ENCODE data around the gene SLC1A7. TPM values are rescaled to one million over a fixed set of nuclear protein-coding genes. Genes with fewer than 3 reads are reported as not detected.

Gene SLC1A7
- total RNA-seq, 1 experiment from 2014 or later: not detected

- RAD21 ChIA-PET (ENCODE audit: low non-redundant PET in 1 of 2, low total read pairs in 2 of 2, uncharacterized antibody in 2 of 2, unreplicated experiment in 2 of 2): no interaction called here
- BruUV-seq (replicated peaks): no TSS peak
- H3K27me3 ChIP-seq (ENCODE audit: insufficient read depth, low read length): no peaks in the 10 kb centered on the region
- H3K4me1 ChIP-seq (ENCODE audit: control insufficient read depth in 1 of 2, insufficient read depth in 2 of 2, low read length in 2 of 2): peaks cover 3 to 6% of the 10 kb centered on the region in 2 experiments; a peak in 3 of 4 replicates
- no peak overlapping the region for H3K4me3 ChIP-seq (replicated peaks in 1 of 2; ENCODE audit: low read depth in 1 of 2, low read length in 2 of 2)
- ATAC-seq (no peak), DNase-seq (ENCODE audit: low read depth, low spot score) (no peak)
- H3K9me3 ChIP-seq (ENCODE audit: control insufficient read depth in 1 of 2, insufficient read depth in 1 of 2, low read depth in 1 of 2, low read length in 2 of 2): no peaks in the 10 kb centered on the region
- no peaks in the 10 kb centered on the region for H3K79me2 ChIP-seq (ENCODE audit: insufficient read depth, low read length)
- H3K9ac ChIP-seq (ENCODE audit: low read length): no peak overlapping the region
- POLR2A ChIA-PET: interaction anchor here (0.6 kb wide), 1 partner anchor 257 kb away, joined by 3 read pairs; no protein-coding TSS in a partner anchor
- CTCF ChIA-PET: no interaction called here
- no peak overlapping the region for H2AFZ ChIP-seq (ENCODE audit: low read depth, low read length, poor library complexity, severe bottlenecking)
- H3K9me2 ChIP-seq (ENCODE audit: insufficient read depth): no peaks in the 10 kb centered on the region
- intact Hi-C loops (cut with micrococcal nuclease): no loop called here
- TF ChIP-seq FOSL1 (IDR thresholded peaks at IDR 0.05; ENCODE audit: low read depth): no peak
- no peak for TF ChIP-seq ZFX (IDR thresholded peaks at IDR 0.05)
- TF ChIP-seq REST (IDR thresholded peaks at IDR 0.05; ENCODE audit: low read depth): no peak
- no peak for TF ChIP-seq TCF7L2 (IDR thresholded peaks at IDR 0.05; ENCODE audit: borderline replicate concordance, extremely low read depth, insufficient read depth, insufficient read length)
- no peak for TF ChIP-seq SRF (IDR thresholded peaks at IDR 0.05; ENCODE audit: low read depth)
- TF ChIP-seq MAX (IDR thresholded peaks at IDR 0.05): no peak
- no peak for TF ChIP-seq JUND (IDR thresholded peaks at IDR 0.05)
- TF ChIP-seq CBX3 (IDR thresholded peaks at IDR 0.05; ENCODE audit: low read depth): no peak
- no peak for TF ChIP-seq ZNF274 (IDR thresholded peaks at IDR 0.05; ENCODE audit: low read depth, low read length)
- no peak for TF ChIP-seq EZH2 (IDR thresholded peaks at IDR 0.05)
- no peak for TF ChIP-seq SP1 (IDR thresholded peaks at IDR 0.05; ENCODE audit: low read depth)
- TF ChIP-seq ELF1 (IDR thresholded peaks at IDR 0.05; ENCODE audit: borderline replicate concordance, low read depth): no peak
- TF ChIP-seq YY1 (IDR thresholded peaks at IDR 0.05; ENCODE audit: extremely low read depth, insufficient replicate concordance, low read depth, low read length): no peak
- no peak for TF ChIP-seq POLR2A (IDR thresholded peaks at IDR 0.05; ENCODE audit: borderline replicate concordance, extremely low read depth, insufficient read depth, insufficient read length)
- TF ChIP-seq ATF3 (IDR thresholded peaks at IDR 0.05): no peak
- TF ChIP-seq POLR2AphosphoS5 (IDR thresholded peaks at IDR 0.05; ENCODE audit: low read depth, low read length): no peak
- no peak for TF ChIP-seq SIN3A (IDR thresholded peaks at IDR 0.05; ENCODE audit: low read depth)
- no peak for TF ChIP-seq ZBTB33 (IDR thresholded peaks at IDR 0.05; ENCODE audit: extremely low read depth, insufficient replicate concordance, low read length)
- no peak overlapping the region for H3K4me2 ChIP-seq (ENCODE audit: low read length)
- no peak overlapping the region for H3K27ac ChIP-seq (ENCODE audit: low read depth, low read length)
- no peaks in the 10 kb centered on the region for H4K20me1 ChIP-seq (ENCODE audit: insufficient read depth)
- H3K36me3 ChIP-seq (ENCODE audit: control insufficient read depth in 1 of 2, insufficient read depth in 2 of 2, low read length in 2 of 2): no peaks in the 10 kb centered on the region
These were observed 32.8 kb upstream of the SLC1A7 start for GRCh38 chr1:53174971-53175913.

Data from HCT116 (cell line).